NCI-H1105 (cell line): ENCODE measurements around the gene UGT2A3.

Experiments used
- DNase-seq: peaks from one replicate; lab custom pipeline; 2025; lab: John Stamatoyannopoulos, UW

The UGT2A3 gene

DNA sequence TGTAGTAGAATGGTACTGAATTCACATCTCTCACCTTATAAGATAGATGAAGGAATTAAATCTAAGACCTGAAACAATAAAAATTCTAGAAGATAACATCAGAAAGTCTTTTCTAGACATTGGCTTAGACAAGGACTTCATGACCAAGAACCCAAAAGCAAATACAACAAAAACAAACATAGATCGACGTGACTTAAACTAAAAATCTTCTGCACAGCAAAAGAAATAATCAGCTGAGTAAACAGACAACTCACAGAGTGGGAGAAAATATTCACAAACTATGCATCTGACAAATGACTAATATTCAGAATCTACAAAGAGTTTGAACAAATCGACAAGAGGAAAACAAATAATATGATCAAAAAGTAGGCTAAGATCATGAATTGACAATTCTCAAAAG lies 38.8 kb downstream of the UGT2A3 start:
- no peak for DNase-seq

DNA sequence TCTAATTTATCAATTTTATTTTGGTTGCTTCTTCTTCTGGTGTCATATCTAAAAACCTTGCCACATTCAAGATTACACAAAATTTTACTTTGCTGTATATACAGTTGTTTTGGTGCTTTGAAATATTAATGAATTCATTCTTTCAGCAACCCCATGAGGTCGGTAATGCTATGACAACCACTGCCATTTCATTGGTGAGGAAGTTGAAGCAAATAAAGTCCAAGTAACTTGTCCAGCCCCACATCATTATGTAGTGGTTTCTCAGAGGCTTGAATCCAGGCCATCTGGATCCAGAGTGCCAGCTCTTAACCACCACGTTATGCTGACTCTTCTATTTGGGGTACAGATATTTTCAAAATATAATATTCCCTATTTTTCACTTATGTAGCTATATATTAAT lies 42.2 kb downstream of the UGT2A3 start:
- no peak for DNase-seq

- no peak for DNase-seq
Measured at GRCh38 chr4:68907788-68908700, 43.6 kb downstream of the UGT2A3 start.

DNA sequence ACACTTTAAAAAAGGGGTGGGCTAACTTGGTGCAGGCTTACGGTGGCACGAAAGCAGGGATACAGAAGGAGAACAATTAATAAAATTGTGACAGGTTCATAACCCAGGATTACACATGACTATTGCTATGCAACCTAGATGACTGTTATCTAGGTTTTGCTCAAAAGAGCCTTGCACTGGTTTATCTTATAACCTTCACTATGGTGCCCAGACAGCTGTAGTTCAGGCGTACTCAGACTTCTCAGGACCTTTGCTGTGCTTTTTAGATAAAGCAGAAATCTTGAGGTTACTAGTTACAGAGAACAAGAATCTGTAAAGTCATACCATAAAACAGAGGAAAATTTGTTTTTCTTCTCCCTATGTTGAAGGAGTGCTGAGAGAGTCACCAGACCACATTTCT lies 44.4 kb downstream of the UGT2A3 start:
- DNase-seq = no peak

DNA sequence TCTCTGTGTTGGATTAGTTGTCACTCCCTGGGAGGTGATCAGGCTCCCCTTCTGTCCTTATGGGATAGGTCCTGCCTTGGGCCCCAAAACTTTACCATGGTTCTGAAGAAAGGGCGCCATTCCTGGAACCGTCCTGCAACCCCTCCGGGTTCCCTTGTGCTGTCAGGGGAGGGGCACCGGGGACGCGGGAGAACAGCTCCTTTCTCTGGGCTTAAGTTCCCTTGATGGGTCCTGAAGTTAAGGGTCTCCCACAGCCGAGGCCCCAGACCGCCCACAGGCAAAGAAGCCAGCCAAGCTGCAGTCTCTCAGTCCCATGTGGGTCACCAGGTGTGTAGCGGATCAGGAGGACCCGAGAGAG lies 44.8 kb downstream of the UGT2A3 start:
- DNase-seq = no peak

- no peak for DNase-seq
Measured at GRCh38 chr4:68905939-68906779, 45.4 kb downstream of the UGT2A3 start.

- DNase-seq = no peak
Measured at GRCh38 chr4:68905598-68905938, 46.0 kb downstream of the UGT2A3 start.

DNA sequence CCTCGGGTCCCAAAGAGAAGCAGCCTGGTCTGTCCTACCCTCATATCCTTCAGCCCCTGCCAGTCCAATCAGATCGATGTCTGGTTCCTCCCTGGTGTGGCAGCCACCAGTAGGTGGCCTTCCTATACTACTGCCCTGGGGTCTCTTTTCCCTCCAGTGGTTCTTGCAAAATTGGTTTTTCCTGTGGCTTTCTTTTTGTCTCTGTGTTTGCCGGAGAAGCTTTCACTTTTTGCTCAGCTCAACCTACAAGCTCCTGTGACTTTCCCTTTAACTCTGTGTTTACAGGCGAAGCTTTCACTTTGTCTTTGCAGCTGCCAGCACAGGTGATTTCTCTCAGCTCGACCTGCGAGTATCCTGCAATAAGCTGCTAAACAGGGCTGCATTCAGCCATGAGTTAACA lies 46.8 kb downstream of the UGT2A3 start:
- no peak for DNase-seq

GRCh38 chr4:68896749-68897148 lies 54.9 kb downstream of the UGT2A3 start:
- DNase-seq = no peak

DNA sequence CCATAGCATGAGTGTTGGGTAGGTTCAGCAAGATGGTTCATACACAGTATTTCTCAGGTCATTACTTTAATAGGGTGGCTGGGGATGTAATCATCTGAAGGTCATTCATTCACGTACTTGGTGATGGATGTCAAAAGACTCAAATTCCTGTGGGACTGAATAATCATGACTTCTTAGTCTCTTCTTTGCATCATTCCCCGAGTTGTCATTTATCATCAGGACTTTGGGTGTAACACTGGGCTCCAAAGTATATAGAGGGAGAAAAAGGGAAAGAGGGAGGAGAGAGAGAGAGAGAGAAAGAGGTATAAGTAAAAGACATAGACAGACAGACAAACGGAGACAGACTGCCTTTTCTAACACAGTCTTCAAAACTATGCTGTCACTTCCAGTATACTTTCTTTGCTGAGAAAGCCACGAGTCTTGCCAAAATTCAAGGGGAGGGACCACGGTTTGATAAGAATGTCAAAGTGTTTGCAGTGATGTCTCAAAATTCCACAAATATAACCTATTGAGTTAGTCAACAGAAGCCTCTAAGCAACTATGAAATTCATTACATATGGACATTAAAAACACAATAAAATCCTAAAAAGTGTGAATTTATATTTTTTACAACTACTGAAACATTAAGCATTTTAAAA lies 55.9 kb downstream of the UGT2A3 start:
- no peak for DNase-seq

DNA sequence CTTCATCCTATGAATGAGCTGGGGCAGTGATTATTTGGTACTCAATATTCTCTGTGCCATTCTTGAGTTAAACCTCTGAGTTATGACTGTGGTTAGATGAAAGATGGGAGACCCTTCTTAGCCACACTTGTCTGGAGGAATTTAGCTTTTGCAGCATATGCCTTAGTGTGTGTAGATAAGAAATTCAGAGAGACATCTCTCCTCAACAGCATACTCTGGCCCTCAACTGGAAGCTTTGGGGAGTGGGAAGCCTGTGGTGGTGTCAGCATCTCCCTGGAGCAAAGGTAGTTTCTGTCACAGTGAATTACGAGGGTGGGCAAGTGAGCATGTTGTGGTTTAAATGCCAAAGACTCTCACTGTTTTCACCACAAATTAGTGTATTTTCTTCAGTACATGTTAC lies 58.7 kb downstream of the UGT2A3 start:
- no peak for DNase-seq

- no peak for DNase-seq
Measured at GRCh38 chr4:68891678-68892077, 59.9 kb downstream of the UGT2A3 start.

- DNase-seq = no peak
Measured at GRCh38 chr4:68885545-68885944, 66.1 kb downstream of the UGT2A3 start.

DNA sequence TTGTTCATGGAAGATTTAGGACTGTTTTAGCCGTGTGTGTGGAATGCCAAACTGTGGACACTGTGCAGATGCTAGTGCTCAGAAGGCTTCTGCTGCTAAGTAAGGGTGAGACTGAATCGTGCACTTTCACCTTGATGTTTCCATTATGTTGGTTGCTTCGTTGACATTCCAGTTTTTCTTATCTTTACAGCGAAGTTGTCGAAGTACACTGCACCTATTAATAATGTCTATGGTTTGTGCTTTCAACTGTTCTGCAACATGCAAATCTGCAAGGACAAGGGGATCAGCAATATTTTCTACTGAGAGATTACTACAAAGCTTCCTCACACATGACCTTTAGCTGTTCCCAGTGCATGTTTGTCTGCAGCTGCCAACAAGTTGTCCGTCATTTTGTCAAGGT lies 67.7 kb downstream of the UGT2A3 start:
- DNase-seq = no peak
